RPMI7951 (cell line): Measurements from ENCODE around the gene GNLY. TPM values are rescaled to one million over a fixed set of nuclear protein-coding genes. Genes with fewer than 3 reads are reported as not detected.
A peak's percentile ranks its signal among the peaks of the same experiment; 100 is the strongest.
"Not testable (repeated sequence)": the region's sequence is repeated elsewhere in the genome, so short reads cannot be mapped to it uniquely, and the experiment has no call there.

Experiments
- DNase-seq: peaks from one replicate; pipeline ENCODE4 v3.0.0-alpha.2; 2012; ENCODE audit warnings: low read depth
- total RNA-seq: library from RNA; depleted of rRNA; stranded (reverse); fragments of >200 nt; shearing (Covaris generic); gene quantifications from 2 replicates; pipeline ENCODE4 v1.2.3, GENCODE V29; 2014

The GNLY gene
- total RNA-seq, 1 experiment from 2014 or later, result not detected

DNA sequence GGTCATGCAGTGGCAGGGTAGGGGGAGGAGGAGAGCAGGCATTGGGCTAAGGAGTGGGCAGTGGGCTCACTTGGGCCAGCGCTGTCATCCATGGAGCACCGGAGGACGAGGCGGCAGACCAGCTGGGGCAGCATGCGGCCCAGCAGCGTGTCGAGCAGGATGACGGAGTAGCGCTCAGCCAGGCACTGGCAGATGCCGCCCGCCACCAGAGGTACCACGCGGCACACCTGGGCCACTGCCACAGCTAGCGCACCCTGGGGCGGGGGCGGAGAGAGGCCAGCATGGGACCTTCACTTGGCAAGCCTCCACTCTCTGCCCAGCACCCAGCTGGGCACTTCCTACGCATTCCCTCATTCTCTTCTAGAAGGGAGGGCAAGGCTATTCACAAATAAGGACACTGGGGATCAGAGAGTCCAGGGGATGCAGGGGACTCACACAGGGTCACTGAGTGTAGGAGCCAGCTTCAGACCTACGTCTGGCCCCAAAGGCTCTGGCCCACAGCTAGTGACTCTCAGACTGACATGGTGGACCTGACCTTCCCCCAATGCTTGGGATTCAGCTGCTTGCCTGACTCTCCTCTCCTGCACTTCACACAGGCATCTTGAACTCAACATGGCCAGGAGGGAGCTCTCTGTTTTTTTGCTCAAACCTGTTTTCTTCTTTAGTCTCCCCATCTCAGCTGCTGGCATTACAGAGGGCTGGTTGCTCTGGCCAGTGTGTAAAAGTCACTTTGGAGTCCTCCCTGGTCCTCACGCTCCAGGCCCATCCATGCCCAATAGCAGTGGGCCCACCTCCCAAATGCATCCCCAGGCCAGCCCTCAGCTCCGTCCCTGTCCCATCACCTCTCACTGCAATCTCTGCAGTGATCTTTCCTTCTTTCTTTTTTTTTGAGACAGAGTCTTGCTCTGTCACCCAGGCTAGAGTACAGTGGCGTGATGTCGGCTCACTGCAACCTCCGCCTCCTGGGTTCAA, 30.3 kb upstream of the GNLY start:
- DNase-seq, result no peak

GRCh38 chr2:85665264-85665937, 28.8 kb upstream of the GNLY start:
- DNase-seq, result no peak

DNA sequence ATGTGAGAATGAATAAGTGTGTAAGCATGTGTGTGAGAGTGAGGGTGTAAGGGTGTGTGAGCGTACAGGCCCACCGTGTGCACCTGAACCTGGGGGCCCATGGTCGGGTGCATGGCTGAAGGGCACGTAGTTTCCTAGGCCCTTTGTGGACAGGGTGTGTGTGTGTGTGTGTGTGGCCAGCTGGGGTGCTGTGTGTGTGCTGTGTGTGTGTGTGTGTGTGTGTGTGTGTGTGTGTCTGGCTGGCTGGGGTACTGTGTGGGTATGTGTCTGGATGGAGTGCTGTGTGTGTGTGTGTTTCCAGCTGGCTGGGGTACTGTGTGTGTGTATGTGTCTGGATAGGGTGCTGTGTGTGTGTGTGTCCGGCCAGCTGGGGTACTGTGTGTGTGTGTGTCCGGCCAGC, 28.1 kb upstream of the GNLY start:
- DNase-seq, result no peak

DNA sequence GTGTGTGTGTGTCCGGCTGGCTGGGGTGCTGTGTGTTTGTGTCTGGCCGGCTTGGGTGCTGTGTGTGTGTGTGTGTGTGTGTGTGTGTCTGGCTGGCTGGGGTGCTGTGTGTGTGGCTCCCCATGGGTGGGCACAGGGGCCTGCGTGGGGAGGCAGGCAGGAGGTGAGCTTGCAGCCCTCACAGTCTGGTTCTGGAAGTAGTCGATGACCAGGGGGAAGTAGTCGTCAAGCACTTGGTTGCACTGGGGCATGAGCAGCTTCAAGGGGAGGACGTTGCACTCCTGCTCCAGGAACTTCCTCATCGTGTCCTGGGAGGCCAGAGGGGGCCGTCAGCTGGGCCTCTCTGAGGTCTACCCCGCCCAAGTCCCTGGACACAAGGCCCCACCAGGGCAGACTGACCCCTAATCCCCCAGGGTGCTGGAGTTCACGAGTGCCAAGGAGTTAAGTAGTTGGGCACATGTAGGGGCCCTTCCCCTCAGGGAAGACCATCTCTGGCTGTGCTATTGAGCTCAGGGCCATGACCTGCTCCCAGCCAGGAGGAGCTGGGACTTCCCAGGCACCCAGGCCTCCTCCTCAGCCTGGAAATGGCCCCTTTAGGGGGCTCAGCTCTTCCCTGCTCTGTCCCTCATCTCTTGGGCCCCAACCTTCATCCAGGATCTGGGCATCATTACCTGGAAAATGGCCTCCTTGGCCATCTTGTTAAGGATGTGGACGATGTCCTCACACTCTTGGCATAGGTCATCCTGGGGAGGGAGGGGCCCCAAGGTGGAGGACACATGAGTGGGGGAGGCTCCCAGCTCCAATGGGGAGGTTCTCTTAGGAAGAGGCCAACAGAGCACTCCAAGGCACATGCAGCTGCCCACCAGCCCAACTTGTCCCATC, 27.5 kb upstream of the GNLY start:
- no peak for DNase-seq

- DNase-seq, result no peak
Measured at GRCh38 chr2:85667561-85668008, 26.6 kb upstream of the GNLY start.

GRCh38 chr2:85668009-85668856, 25.9 kb upstream of the GNLY start, which contains the start of gene SFTPB:
Gene SFTPB (minus strand): TSS chr2:85668199. CDS start chr2:85668183, 16 bp downstream.
- DNase-seq, result no peak

DNA sequence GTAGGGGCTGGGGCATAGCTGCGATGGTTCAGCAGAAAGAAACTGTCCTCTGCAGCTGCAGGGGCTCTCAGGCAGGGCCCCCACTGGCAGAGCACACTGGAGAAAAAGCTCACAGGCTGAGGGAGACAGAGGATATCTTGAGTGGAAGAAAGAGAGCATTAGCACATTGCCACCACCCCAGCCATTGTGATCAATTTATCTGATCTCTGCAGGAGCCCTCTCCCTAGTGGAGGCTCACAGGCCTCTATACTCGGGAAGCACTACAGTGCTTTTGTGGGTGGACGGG, 25.4 kb upstream of the GNLY start:
- DNase-seq, result no peak

- no peak for DNase-seq
Measured at GRCh38 chr2:85669549-85669948, 24.6 kb upstream of the GNLY start.

- not testable (repeated sequence) for DNase-seq
Measured at GRCh38 chr2:85670416-85670815, 23.7 kb upstream of the GNLY start.

GRCh38 chr2:85672456-85672855, 21.7 kb upstream of the GNLY start:
- DNase-seq, result no peak

- DNase-seq, result no peak
Measured at GRCh38 chr2:85673716-85674375, 20.3 kb upstream of the GNLY start.

DNA sequence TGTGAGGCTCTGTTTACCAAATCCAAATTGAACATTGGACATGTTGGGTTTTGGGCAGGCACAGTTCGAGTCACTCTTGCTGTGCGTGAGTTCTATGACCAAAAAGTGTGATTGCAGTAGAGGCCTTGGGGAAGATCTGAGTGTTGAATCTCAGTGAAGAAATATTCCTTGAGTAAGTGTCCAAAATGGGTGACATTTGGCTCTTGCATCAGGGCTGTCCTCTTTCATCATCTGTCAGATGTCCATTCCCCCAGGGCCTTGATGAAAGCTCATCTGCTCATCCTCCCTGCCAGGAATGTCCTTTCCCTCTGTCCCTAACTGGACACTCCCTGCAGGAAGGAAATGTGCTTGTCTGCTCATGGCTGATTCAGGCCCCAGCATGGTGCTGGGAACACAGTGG, 19.7 kb upstream of the GNLY start:
- DNase-seq, result peak; percentile 43

DNA sequence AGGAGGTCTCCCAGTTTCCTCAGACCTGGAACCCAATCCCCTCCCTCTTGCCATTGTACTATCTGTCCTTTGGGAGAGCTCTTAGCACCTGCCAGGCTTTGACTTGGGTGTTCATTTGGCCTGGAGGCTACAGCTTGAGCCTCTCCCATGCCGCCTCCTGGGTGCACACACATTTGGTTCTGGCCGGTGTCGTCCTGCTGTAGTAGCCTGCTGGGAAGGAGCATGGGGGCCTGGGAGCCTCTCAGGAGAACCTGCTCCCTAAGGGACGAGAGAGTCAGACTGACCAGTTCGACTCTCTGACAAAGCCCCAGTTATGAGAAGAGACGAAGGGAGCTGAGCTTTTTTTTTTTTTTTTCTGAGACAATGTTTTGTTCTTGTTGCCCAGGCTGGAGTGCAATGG, 18.7 kb upstream of the GNLY start:
- DNase-seq, result no peak

DNA sequence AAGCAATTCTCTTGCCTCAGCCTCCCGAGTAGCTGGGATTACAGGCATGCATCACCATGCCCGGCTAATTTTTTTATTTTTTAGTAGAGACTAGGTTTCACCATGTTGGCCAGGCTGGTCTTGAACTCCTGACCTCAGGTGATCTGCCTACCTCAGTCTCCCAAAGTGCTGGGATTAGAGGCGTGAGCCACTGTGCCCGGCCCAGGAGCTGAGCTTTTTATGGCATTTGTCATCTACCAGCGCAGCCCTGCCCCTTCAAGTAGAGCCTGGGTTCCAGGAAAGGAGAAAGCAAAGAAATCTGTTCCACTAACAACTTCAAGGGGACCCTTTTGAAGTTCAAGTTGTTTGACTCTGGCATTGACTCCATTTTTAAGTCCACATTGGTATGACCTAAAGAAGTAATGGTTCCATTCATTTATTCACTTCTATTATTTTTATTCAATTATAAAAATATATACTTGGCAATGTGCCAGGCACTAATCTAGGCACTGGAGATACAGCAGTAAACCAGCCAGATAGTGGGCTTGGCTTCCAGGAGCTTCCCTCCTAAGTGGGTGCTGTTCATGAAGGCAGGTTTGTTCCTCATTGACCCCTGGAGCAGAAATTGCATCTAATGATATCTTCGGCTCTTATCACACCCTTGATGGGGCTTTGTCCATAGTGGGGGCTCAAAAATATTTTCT, 18.2 kb upstream of the GNLY start:
- no peak for DNase-seq

- DNase-seq, result no peak
Measured at GRCh38 chr2:85678377-85678776, 15.8 kb upstream of the GNLY start.

DNA sequence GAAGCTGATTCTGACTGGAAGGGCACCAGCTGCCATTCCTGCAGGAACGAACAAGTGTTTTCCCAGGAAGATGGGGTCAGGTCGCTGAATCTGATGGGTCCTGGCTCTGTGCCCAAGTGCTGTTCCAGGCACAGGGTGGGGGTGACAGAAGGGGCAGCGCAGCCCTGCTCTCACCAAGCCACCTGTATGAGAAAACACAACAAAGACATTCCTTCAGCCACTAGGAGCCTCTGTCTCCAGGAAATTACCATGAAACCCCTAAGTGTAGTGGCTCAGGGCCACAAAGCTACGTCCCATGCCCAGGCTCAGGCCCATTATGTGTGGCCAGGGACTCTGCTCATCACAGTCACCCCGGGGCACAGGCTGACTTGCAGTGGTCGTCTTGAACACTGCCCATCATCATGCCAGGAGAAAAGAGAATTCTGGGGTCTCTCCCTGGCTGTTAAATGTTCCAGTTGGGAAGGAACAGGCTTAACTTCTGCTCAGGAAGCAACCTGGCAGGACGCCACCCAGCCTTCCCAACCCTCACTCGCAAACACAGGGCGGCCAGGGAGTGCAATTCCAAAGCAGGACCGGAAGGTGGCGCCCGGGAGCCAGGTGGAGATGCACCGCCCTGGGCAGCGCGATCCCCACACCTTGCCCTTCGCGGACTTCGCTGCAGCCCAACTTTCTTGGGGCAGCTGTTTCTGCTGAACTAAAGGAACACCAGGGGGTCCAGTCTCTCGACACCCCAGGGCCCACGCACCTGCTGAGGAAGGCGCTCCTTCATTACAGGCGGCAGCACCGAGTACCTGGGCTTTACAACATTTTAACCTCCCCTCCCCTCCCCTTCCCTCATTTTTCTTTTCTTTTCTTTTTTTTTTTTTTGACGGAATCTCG, 15.1 kb upstream of the GNLY start:
- DNase-seq, result peak; percentile 69

- DNase-seq, result no peak
Measured at GRCh38 chr2:85680707-85681371, 13.3 kb upstream of the GNLY start.

DNA sequence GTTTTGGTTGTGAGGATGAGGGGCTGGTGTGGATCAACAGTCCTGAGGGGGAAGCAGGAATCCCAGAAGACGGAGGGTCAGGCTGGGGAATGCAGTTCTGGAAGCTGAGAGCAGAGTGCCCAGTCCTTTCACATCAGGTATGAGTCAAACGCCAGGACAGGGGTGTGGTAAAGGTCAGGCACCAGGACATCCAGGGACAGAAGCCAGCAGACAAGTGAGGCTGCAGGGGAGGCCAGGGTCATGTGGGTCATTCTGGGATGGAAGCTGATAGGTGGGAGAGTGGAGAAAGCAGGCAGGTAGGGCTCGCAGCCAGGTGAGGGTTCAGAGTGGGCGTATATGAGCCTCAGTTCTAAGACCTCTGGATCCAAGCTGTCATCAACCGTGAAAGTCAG, 12.8 kb upstream of the GNLY start:
- no peak for DNase-seq
